Stimulated activated CD4-positive, alpha-beta T cell treated with anti-CD3 and anti-CD28 coated beads, Interleukin-2, amount 100 ng/mL, for 24 hours (primary cell): Measurements from ENCODE around the gene PUSL1.
A peak's percentile ranks its signal among the peaks of the same experiment; 100 is the strongest.

Experiments used
- DNase-seq, 2 donors: peaks; one replicate each; pipeline ENCODE4 v3.0.0-alpha.2; 2020

Gene PUSL1

GRCh38 chr1:1326075-1326605 lies 17.7 kb downstream of the PUSL1 start:
- DNase-seq = no peak

- DNase-seq = no peak
Measured at GRCh38 chr1:1327291-1327690, 18.9 kb downstream of the PUSL1 start.

GRCh38 chr1:1328254-1328653 lies 19.9 kb downstream of the PUSL1 start:
- no peak for DNase-seq

GRCh38 chr1:1329304-1330210 lies 21.2 kb downstream of the PUSL1 start:
- DNase-seq = no peak

GRCh38 chr1:1330366-1331067 lies 22.1 kb downstream of the PUSL1 start:
- DNase-seq = no peak

- no peak for DNase-seq
Measured at GRCh38 chr1:1331068-1331965, 22.9 kb downstream of the PUSL1 start, which contains the start of gene TAS1R3. Gene TAS1R3 (plus strand): TSS chr1:1331280. CDS start chr1:1331346, 66 bp downstream.

- no peak for DNase-seq
Measured at GRCh38 chr1:1332031-1332755, 23.8 kb downstream of the PUSL1 start.

- no peak for DNase-seq
Measured at GRCh38 chr1:1332774-1333480, 24.5 kb downstream of the PUSL1 start.

GRCh38 chr1:1333551-1334241 lies 25.3 kb downstream of the PUSL1 start:
- DNase-seq = no peak

GRCh38 chr1:1334835-1335234 lies 26.4 kb downstream of the PUSL1 start:
- DNase-seq = no peak

- DNase-seq = no peak
Measured at GRCh38 chr1:1335283-1335682, 26.9 kb downstream of the PUSL1 start.

GRCh38 chr1:1335792-1336248 lies 27.4 kb downstream of the PUSL1 start:
- DNase-seq = no peak

- no peak for DNase-seq
Measured at GRCh38 chr1:1336446-1336845, 28.0 kb downstream of the PUSL1 start.

- DNase-seq = no peak
Measured at GRCh38 chr1:1336931-1337792, 28.8 kb downstream of the PUSL1 start.

GRCh38 chr1:1337793-1338147 lies 29.4 kb downstream of the PUSL1 start:
- DNase-seq = peak; percentile 50 to 58

GRCh38 chr1:1338278-1338677 lies 29.9 kb downstream of the PUSL1 start:
- DNase-seq = no peak

GRCh38 chr1:1340185-1340584 lies 31.8 kb downstream of the PUSL1 start:
- DNase-seq = no peak

- DNase-seq = no peak
Measured at GRCh38 chr1:1340791-1341548, 32.6 kb downstream of the PUSL1 start.

GRCh38 chr1:1341549-1342021 lies 33.2 kb downstream of the PUSL1 start:
- DNase-seq = no peak
